ENCODE measurements around the gene COQ5.

DNA sequence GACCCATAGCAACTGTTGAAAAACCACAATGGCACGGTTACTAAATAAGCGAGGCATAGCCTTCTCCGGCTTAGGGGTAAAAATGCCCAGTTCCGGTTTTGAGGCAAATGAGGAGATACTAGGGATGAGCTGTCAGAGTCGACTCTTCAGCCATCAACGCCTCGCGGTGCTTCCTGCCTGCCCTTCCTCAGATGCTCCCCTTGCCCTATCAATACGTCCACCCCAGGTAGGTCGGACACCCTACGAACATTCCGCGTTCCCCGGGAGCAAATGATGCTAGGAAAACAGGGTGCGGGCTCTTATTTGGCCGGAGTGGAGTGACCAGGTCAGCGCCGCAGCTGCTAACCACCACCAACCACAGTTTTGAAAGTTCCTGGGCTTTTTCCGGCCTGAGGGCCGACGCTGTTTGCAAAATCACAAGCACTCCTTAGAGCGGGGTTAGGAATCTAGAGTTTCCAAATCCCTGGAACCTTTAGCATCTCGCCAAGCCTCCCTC lies 60.6 kb downstream of the COQ5 start:
- TF ChIP-seq, protein P1, sequence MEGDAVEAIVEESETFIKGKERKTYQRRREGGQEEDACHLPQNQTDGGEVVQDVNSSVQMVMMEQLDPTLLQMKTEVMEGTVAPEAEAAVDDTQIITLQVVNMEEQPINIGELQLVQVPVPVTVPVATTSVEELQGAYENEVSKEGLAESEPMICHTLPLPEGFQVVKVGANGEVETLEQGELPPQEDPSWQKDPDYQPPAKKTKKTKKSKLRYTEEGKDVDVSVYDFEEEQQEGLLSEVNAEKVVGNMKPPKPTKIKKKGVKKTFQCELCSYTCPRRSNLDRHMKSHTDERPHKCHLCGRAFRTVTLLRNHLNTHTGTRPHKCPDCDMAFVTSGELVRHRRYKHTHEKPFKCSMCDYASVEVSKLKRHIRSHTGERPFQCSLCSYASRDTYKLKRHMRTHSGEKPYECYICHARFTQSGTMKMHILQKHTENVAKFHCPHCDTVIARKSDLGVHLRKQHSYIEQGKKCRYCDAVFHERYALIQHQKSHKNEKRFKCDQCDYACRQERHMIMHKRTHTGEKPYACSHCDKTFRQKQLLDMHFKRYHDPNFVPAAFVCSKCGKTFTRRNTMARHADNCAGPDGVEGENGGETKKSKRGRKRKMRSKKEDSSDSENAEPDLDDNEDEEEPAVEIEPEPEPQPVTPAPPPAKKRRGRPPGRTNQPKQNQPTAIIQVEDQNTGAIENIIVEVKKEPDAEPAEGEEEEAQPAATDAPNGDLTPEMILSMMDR (IDR thresholded peaks at IDR 0.05; ENCODE audit: low read length): no peak
- no peak for TF ChIP-seq EZH2phosphoT487 (IDR thresholded peaks at IDR 0.05; ENCODE audit: low read length)
- no peak for TF ChIP-seq EZH2 (optimal IDR thresholded peaks at IDR 0.05; ENCODE audit: low read depth, low read length)

Data from MM.1S (cell line).